ENCODE measurements around the gene RPS27A. TPM values are rescaled to one million over a fixed set of nuclear protein-coding genes. Genes with fewer than 3 reads are reported as not detected.
A peak's percentile ranks its signal among the peaks of the same experiment; 100 is the strongest.
"Not testable (repeated sequence)": the region's sequence is repeated elsewhere in the genome, so short reads cannot be mapped to it uniquely, and the experiment has no call there.

The RPS27A gene
- total RNA-seq, 3 donors from 2014 or later, result 1,450 to 1,497 (median 1,473) TPM

GRCh38 chr2:55230551-55230950 lies 1.9 kb upstream of the RPS27A start:
- Mint-ChIP-seq H3K4me3 (peak overlapping the region; percentile 98), H3K27me3 (ENCODE audit: low read depth) (no peaks in the 10 kb centered on the region), H3K36me3 (ENCODE audit: insufficient read depth) (peaks cover 32% of the 10 kb centered on the region), H3K9me3 (no peaks in the 10 kb centered on the region), H3K4me1 (ENCODE audit: low read depth) (peaks cover 60% of the 10 kb centered on the region)
- no peak for ATAC-seq
- no peak for DNase-seq

GRCh38 chr2:55231546-55232083 lies 873 bp upstream of the RPS27A start:
- Mint-ChIP-seq H3K4me1 (ENCODE audit: low read depth) (peaks cover 63% of the 10 kb centered on the region), H3K36me3 (ENCODE audit: insufficient read depth) (peaks cover 34% of the 10 kb centered on the region), H3K27me3 (ENCODE audit: low read depth) (no peaks in the 10 kb centered on the region), H3K4me3 (peak overlapping the region; percentile 98), H3K9me3 (no peaks in the 10 kb centered on the region)
- peak; percentile 11 to 12 for ATAC-seq
- DNase-seq, result no peak

GRCh38 chr2:55232863-55233657 lies 572 bp downstream of the RPS27A start:
- peaks cover 55% of the 10 kb centered on the region for H3K4me1 Mint-ChIP-seq (ENCODE audit: low read depth)
- peak; percentile 29 to 41 for ATAC-seq

GRCh38 chr2:55233658-55233940 lies 1.1 kb downstream of the RPS27A start:
- Mint-ChIP-seq H3K36me3 (ENCODE audit: insufficient read depth) (peaks cover 35% of the 10 kb centered on the region), H3K27me3 (ENCODE audit: low read depth) (no peaks in the 10 kb centered on the region), H3K9me3 (no peaks in the 10 kb centered on the region), H3K4me3 (peak overlapping the region; percentile 98), H3K4me1 (ENCODE audit: low read depth) (peaks cover 50% of the 10 kb centered on the region)
- DNase-seq (no peak), ATAC-seq (no peak)

More at GRCh38 chr2:55232863-55233657, 572 bp downstream of the RPS27A start:
- H3K36me3 Mint-ChIP-seq (ENCODE audit: insufficient read depth), result peaks cover 35% of the 10 kb centered on the region
- H3K27me3 Mint-ChIP-seq (ENCODE audit: low read depth), result no peaks in the 10 kb centered on the region
- H3K4me3 Mint-ChIP-seq, result peak overlapping the region; percentile 98
- peak; percentile 36 for DNase-seq
- no peaks in the 10 kb centered on the region for H3K9me3 Mint-ChIP-seq

GRCh38 chr2:55235724-55236538 lies 3.4 kb downstream of the RPS27A start:
- Mint-ChIP-seq H3K4me1 (ENCODE audit: low read depth) (peaks cover 34% of the 10 kb centered on the region), H3K27me3 (ENCODE audit: low read depth) (no peaks in the 10 kb centered on the region), H3K9me3 (no peaks in the 10 kb centered on the region), H3K36me3 (ENCODE audit: insufficient read depth) (peaks cover 35% of the 10 kb centered on the region), H3K4me3 (peak overlapping the region; percentile 98)
- ATAC-seq (no peak), DNase-seq (no peak)

GRCh38 chr2:55236992-55237543 lies 4.6 kb downstream of the RPS27A start:
- no peak for DNase-seq
- Mint-ChIP-seq H3K4me1 (ENCODE audit: low read depth) (peaks cover 27% of the 10 kb centered on the region), H3K36me3 (ENCODE audit: insufficient read depth) (peaks cover 35% of the 10 kb centered on the region), H3K4me3 (no peak overlapping the region), H3K9me3 (no peaks in the 10 kb centered on the region), H3K27me3 (ENCODE audit: low read depth) (no peaks in the 10 kb centered on the region)
- no peak for ATAC-seq

GRCh38 chr2:55239656-55240222 lies 7.3 kb downstream of the RPS27A start:
- Mint-ChIP-seq H3K4me3 (no peak overlapping the region), H3K4me1 (ENCODE audit: low read depth) (peaks cover 13% of the 10 kb centered on the region), H3K36me3 (ENCODE audit: insufficient read depth) (peaks cover 27% of the 10 kb centered on the region), H3K27me3 (ENCODE audit: low read depth) (no peaks in the 10 kb centered on the region), H3K9me3 (no peaks in the 10 kb centered on the region)
- DNase-seq (no peak), ATAC-seq (no peak)

- not testable (repeated sequence) for ATAC-seq; H3K9me3 Mint-ChIP-seq; DNase-seq; H3K4me1 Mint-ChIP-seq (ENCODE audit: low read depth); H3K27me3 Mint-ChIP-seq (ENCODE audit: low read depth); H3K4me3 Mint-ChIP-seq
- H3K36me3 Mint-ChIP-seq (ENCODE audit: insufficient read depth), result peaks cover 20% of the 10 kb centered on the region
Observed at GRCh38 chr2:55241582-55241981, 9.1 kb downstream of the RPS27A start.

GRCh38 chr2:55242617-55243016 lies 10.1 kb downstream of the RPS27A start:
- no peak for ATAC-seq
- H3K4me3 Mint-ChIP-seq, result no peak overlapping the region
- no peaks in the 10 kb centered on the region for H3K9me3 Mint-ChIP-seq
- H3K36me3 Mint-ChIP-seq (ENCODE audit: insufficient read depth), result peaks cover 18% of the 10 kb centered on the region
- H3K27me3 Mint-ChIP-seq (ENCODE audit: low read depth), result no peaks in the 10 kb centered on the region
- H3K4me1 Mint-ChIP-seq (ENCODE audit: low read depth), result peaks cover 1% of the 10 kb centered on the region
- DNase-seq, result no peak

GRCh38 chr2:55245411-55245810 lies 12.9 kb downstream of the RPS27A start:
- ATAC-seq, result no peak
- Mint-ChIP-seq H3K4me3 (no peak overlapping the region), H3K27me3 (ENCODE audit: low read depth) (no peaks in the 10 kb centered on the region), H3K36me3 (ENCODE audit: insufficient read depth) (peaks cover 19% of the 10 kb centered on the region), H3K9me3 (no peaks in the 10 kb centered on the region), H3K4me1 (ENCODE audit: low read depth) (no peaks in the 10 kb centered on the region)
- DNase-seq, result no peak

GRCh38 chr2:55247025-55247424 lies 14.5 kb downstream of the RPS27A start:
- Mint-ChIP-seq H3K4me3 (no peak overlapping the region), H3K27me3 (ENCODE audit: low read depth) (no peaks in the 10 kb centered on the region), H3K36me3 (ENCODE audit: insufficient read depth) (peaks cover 22% of the 10 kb centered on the region), H3K9me3 (no peaks in the 10 kb centered on the region), H3K4me1 (ENCODE audit: low read depth) (no peaks in the 10 kb centered on the region)
- no peak for ATAC-seq
- DNase-seq, result no peak

- Mint-ChIP-seq H3K4me1 (ENCODE audit: low read depth) (no peaks in the 10 kb centered on the region), H3K9me3 (no peaks in the 10 kb centered on the region), H3K4me3 (no peak overlapping the region), H3K36me3 (ENCODE audit: insufficient read depth) (peaks cover 18% of the 10 kb centered on the region), H3K27me3 (ENCODE audit: low read depth) (no peaks in the 10 kb centered on the region)
- ATAC-seq (no peak), DNase-seq (no peak)
Observed at GRCh38 chr2:55252832-55253231, 20.3 kb downstream of the RPS27A start.

GRCh38 chr2:55259586-55259985 lies 27.1 kb downstream of the RPS27A start:
- H3K36me3 Mint-ChIP-seq (ENCODE audit: insufficient read depth), result peaks cover 16% of the 10 kb centered on the region
- not testable (repeated sequence) for H3K27me3 Mint-ChIP-seq (ENCODE audit: low read depth); DNase-seq; H3K4me3 Mint-ChIP-seq; H3K4me1 Mint-ChIP-seq (ENCODE audit: low read depth); H3K9me3 Mint-ChIP-seq; ATAC-seq

GRCh38 chr2:55268288-55268906 lies 35.9 kb downstream of the RPS27A start:
- no peak for ATAC-seq
- H3K36me3 Mint-ChIP-seq (ENCODE audit: insufficient read depth), result peaks cover 8% of the 10 kb centered on the region
- DNase-seq, result no peak
- peak overlapping the region; percentile 96 for H3K4me3 Mint-ChIP-seq
- H3K9me3 Mint-ChIP-seq, result no peaks in the 10 kb centered on the region
- peaks cover 2% of the 10 kb centered on the region for H3K27me3 Mint-ChIP-seq (ENCODE audit: low read depth)
- H3K4me1 Mint-ChIP-seq (ENCODE audit: low read depth), result peaks cover 19% of the 10 kb centered on the region

Measured in activated T-cell treated with anti-CD3 and anti-CD28 coated beads, Interleukin-2, amount 50 U/mL, for 4 hours (primary cell).